IMR-90 (cell line): Measurements from ENCODE around the gene FAIM.

ENCODE experiments used
- CEBPB ChIP-seq: IDR thresholded peaks from 2 replicates; pipeline ENCODE4 v1.6.1; 2012; ENCODE audit warnings: low read depth, low read length, improper control_type of control experiment
- POLR2A ChIP-seq: IDR thresholded peaks from 2 replicates; pipeline ENCODE4 v1.6.1; 2012; ENCODE audit warnings: mild to moderate bottlenecking, low read depth, low read length
- TF ChIP-seq, protein P1 (sequence below): conservative IDR thresholded peaks from 2 replicates; pipeline ENCODE4 v1.5.1; 2012; ENCODE audit warnings: mild to moderate bottlenecking, low read depth, low read length, improper control_type of control experiment

DNA sequence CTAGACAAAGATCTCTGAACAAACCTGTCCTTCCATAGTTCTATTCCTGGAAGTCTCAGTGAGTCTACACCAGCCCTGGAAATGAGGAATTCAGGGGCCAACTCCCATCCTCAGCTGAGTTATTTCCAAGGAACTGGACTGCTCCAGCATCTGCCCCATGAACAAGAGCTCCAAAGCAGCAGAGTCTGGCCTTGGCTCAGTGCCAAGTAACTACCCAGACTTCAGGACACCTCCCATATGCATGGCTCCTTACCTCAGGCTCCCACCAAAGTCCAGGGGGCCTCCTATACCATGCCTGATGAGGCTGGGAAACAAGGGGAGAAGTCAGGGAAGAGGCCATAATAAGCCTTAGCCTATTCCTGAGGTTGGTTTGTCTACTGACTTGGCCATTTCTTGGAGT is 45.0 kb downstream of the FAIM start:
- TF ChIP-seq, protein P1, sequence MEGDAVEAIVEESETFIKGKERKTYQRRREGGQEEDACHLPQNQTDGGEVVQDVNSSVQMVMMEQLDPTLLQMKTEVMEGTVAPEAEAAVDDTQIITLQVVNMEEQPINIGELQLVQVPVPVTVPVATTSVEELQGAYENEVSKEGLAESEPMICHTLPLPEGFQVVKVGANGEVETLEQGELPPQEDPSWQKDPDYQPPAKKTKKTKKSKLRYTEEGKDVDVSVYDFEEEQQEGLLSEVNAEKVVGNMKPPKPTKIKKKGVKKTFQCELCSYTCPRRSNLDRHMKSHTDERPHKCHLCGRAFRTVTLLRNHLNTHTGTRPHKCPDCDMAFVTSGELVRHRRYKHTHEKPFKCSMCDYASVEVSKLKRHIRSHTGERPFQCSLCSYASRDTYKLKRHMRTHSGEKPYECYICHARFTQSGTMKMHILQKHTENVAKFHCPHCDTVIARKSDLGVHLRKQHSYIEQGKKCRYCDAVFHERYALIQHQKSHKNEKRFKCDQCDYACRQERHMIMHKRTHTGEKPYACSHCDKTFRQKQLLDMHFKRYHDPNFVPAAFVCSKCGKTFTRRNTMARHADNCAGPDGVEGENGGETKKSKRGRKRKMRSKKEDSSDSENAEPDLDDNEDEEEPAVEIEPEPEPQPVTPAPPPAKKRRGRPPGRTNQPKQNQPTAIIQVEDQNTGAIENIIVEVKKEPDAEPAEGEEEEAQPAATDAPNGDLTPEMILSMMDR = no peak
- TF ChIP-seq POLR2A (no peak), CEBPB (no peak)
